ENCODE results near the gene PFKP.
A peak's percentile ranks its signal among the peaks of the same experiment; 100 is the strongest.

Gene PFKP

GRCh38 chr10:3172446-3173170, 105.3 kb downstream of the PFKP start, which contains the start of gene PITRM1 (continued):
- no peak for TF ChIP-seq ZNF280D (tag by site-specific recombination; IDR thresholded peaks at IDR 0.05)
- no peak for TF ChIP-seq OSR2 (tag by site-specific recombination; IDR thresholded peaks at IDR 0.05)
- TF ChIP-seq, protein P1, sequence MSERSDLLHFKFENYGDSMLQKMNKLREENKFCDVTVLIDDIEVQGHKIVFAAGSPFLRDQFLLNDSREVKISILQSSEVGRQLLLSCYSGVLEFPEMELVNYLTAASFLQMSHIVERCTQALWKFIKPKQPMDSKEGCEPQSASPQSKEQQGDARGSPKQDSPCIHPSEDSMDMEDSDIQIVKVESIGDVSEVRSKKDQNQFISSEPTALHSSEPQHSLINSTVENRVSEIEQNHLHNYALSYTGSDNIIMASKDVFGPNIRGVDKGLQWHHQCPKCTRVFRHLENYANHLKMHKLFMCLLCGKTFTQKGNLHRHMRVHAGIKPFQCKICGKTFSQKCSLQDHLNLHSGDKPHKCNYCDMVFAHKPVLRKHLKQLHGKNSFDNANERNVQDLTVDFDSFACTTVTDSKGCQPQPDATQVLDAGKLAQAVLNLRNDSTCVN (tag by site-specific recombination; optimal IDR thresholded peaks at IDR 0.05): peak; percentile 61
- TF ChIP-seq ZBTB11 (tag by site-specific recombination; conservative IDR thresholded peaks at IDR 0.05; ENCODE audit: low read depth): 0 out of 2 replicates have a peak, but pooled peaks have one; percentile 5
- no peak for TF ChIP-seq ZNF26 (tag by site-specific recombination; IDR thresholded peaks at IDR 0.05)
- no peak for TF ChIP-seq ZNF660 (tag by site-specific recombination; IDR thresholded peaks at IDR 0.05)
- TF ChIP-seq ZNF610 (tag by site-specific recombination; IDR thresholded peaks at IDR 0.05; ENCODE audit: borderline replicate concordance): peak; percentile 86
- no peak for TF ChIP-seq ZNF140 (tag by site-specific recombination; IDR thresholded peaks at IDR 0.05)
- TF ChIP-seq BCL11B (tag by site-specific recombination; IDR thresholded peaks at IDR 0.05; ENCODE audit: low read depth): no peak
- no peak for TF ChIP-seq MYNN (tag by site-specific recombination; IDR thresholded peaks at IDR 0.05; ENCODE audit: borderline replicate concordance)
- TF ChIP-seq, protein P2, sequence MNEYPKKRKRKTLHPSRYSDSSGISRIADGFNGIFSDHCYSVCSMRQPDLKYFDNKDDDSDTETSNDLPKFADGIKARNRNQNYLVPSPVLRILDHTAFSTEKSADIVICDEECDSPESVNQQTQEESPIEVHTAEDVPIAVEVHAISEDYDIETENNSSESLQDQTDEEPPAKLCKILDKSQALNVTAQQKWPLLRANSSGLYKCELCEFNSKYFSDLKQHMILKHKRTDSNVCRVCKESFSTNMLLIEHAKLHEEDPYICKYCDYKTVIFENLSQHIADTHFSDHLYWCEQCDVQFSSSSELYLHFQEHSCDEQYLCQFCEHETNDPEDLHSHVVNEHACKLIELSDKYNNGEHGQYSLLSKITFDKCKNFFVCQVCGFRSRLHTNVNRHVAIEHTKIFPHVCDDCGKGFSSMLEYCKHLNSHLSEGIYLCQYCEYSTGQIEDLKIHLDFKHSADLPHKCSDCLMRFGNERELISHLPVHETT (tag by site-specific recombination; IDR thresholded peaks at IDR 0.05): 0 out of 2 replicates have a peak, but pooled peaks have one; percentile 16
- peak; percentile 38; the same call in 1 of the 2 replicates for TF ChIP-seq ZBTB48 (tag by site-specific recombination; IDR thresholded peaks at IDR 0.05)
- no peak for TF ChIP-seq ZNF280C (tag by site-specific recombination; IDR thresholded peaks at IDR 0.05)
- peak; percentile 67; the same call in 1 of the 2 replicates for TF ChIP-seq ZBTB20 (tag by site-specific recombination; IDR thresholded peaks at IDR 0.05)
- TF ChIP-seq SP3 (tag by site-specific recombination; IDR thresholded peaks at IDR 0.05): peak; percentile 96; the same call in 1 of the 2 replicates
- TF ChIP-seq ZNF16 (tag by site-specific recombination; IDR thresholded peaks at IDR 0.05; ENCODE audit: low read depth): no peak
- TF ChIP-seq, protein P3, sequence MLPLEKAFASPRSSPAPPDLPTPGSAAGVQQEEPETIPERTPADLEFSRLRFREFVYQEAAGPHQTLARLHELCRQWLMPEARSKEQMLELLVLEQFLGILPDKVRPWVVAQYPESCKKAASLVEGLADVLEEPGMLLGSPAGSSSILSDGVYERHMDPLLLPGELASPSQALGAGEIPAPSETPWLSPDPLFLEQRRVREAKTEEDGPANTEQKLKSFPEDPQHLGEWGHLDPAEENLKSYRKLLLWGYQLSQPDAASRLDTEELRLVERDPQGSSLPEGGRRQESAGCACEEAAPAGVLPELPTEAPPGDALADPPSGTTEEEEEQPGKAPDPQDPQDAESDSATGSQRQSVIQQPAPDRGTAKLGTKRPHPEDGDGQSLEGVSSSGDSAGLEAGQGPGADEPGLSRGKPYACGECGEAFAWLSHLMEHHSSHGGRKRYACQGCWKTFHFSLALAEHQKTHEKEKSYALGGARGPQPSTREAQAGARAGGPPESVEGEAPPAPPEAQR (tag by site-specific recombination; IDR thresholded peaks at IDR 0.05): no peak
- TF ChIP-seq ZNF133 (tag by site-specific recombination; IDR thresholded peaks at IDR 0.05): no peak
- TF ChIP-seq FEZF1 (tag by site-specific recombination; IDR thresholded peaks at IDR 0.05): no peak
- TF ChIP-seq, protein P4, sequence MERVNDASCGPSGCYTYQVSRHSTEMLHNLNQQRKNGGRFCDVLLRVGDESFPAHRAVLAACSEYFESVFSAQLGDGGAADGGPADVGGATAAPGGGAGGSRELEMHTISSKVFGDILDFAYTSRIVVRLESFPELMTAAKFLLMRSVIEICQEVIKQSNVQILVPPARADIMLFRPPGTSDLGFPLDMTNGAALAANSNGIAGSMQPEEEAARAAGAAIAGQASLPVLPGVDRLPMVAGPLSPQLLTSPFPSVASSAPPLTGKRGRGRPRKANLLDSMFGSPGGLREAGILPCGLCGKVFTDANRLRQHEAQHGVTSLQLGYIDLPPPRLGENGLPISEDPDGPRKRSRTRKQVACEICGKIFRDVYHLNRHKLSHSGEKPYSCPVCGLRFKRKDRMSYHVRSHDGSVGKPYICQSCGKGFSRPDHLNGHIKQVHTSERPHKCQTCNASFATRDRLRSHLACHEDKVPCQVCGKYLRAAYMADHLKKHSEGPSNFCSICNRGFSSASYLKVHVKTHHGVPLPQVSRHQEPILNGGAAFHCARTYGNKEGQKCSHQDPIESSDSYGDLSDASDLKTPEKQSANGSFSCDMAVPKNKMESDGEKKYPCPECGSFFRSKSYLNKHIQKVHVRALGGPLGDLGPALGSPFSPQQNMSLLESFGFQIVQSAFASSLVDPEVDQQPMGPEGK (tag by site-specific recombination; IDR thresholded peaks at IDR 0.05): peak; percentile 63

All from HEK293 (cell line).